ENCODE results near the gene RPS6KB2.

RPS6KB2 gene

GRCh38 chr11:67449116-67449844, 21.0 kb downstream of the RPS6KB2 start:
- no peak for TF ChIP-seq CTCF (IDR thresholded peaks at IDR 0.05; ENCODE audit: control insufficient read depth, insufficient read depth, low read depth, low read length, missing control alignments)
- no peak overlapping the region for H3K4me3 ChIP-seq (ENCODE audit: control insufficient read depth, low read depth, low read length)
- DNase-seq (ENCODE audit: low read depth) = no peak

- no peak for DNase-seq (ENCODE audit: low read depth)
- no peak overlapping the region for H3K4me3 ChIP-seq (ENCODE audit: control insufficient read depth, low read depth, low read length)
- no peak for TF ChIP-seq CTCF (IDR thresholded peaks at IDR 0.05; ENCODE audit: control insufficient read depth, insufficient read depth, low read depth, low read length, missing control alignments)
Measured at GRCh38 chr11:67450796-67451657, 22.7 kb downstream of the RPS6KB2 start.

- DNase-seq (ENCODE audit: low read depth) = no peak
- no peak for TF ChIP-seq CTCF (IDR thresholded peaks at IDR 0.05; ENCODE audit: control insufficient read depth, insufficient read depth, low read depth, low read length, missing control alignments)
Measured at GRCh38 chr11:67451658-67451976, 23.3 kb downstream of the RPS6KB2 start.

GRCh38 chr11:67452141-67452952, 24.1 kb downstream of the RPS6KB2 start, which contains the start of gene GPR152:
GPR152 (minus strand) TSS chr11:67452729; CDS start chr11:67452724, 5 bp downstream.
- no peak within 1 kb of the TSS for H3K4me3 ChIP-seq (ENCODE audit: control insufficient read depth, low read depth, low read length)
- DNase-seq (ENCODE audit: low read depth) = no peak
- TF ChIP-seq CTCF (IDR thresholded peaks at IDR 0.05; ENCODE audit: control insufficient read depth, insufficient read depth, low read depth, low read length, missing control alignments) = no peak

More at GRCh38 chr11:67451658-67451976, 23.3 kb downstream of the RPS6KB2 start:
- H3K4me3 ChIP-seq (ENCODE audit: control insufficient read depth, low read depth, low read length) = no peak overlapping the region

- TF ChIP-seq CTCF (IDR thresholded peaks at IDR 0.05; ENCODE audit: control insufficient read depth, insufficient read depth, low read depth, low read length, missing control alignments) = no peak
- no peak for DNase-seq (ENCODE audit: low read depth)
- no peak overlapping the region for H3K4me3 ChIP-seq (ENCODE audit: control insufficient read depth, low read depth, low read length)
Measured at GRCh38 chr11:67453816-67454732, 25.8 kb downstream of the RPS6KB2 start.
